ENCODE data around the gene GRK4.

GRK4 gene

GRCh38 chr4:3017504-3017903 lies 54.1 kb downstream of the GRK4 start:
- DNase-seq, result no peak

GRCh38 chr4:3019145-3019846 lies 55.9 kb downstream of the GRK4 start:
- no peak for DNase-seq

- no peak for DNase-seq
These were observed 57.8 kb downstream of the GRK4 start for GRCh38 chr4:3021127-3021526.

- no peak for DNase-seq
These were observed 58.3 kb downstream of the GRK4 start for GRCh38 chr4:3021627-3022026.

- no peak for DNase-seq
These were observed 58.7 kb downstream of the GRK4 start for GRCh38 chr4:3022112-3022511.

GRCh38 chr4:3022651-3023050 lies 59.3 kb downstream of the GRK4 start:
- no peak for DNase-seq

- DNase-seq, result no peak
These were observed 62.5 kb downstream of the GRK4 start for GRCh38 chr4:3025881-3026280.

- DNase-seq, result no peak
These were observed 63.2 kb downstream of the GRK4 start for GRCh38 chr4:3026540-3026939.

- DNase-seq, result no peak
These were observed 66.1 kb downstream of the GRK4 start for GRCh38 chr4:3029464-3029863.

- no peak for DNase-seq
These were observed 67.4 kb downstream of the GRK4 start for GRCh38 chr4:3030566-3031356.

GRCh38 chr4:3031357-3032082 lies 68.1 kb downstream of the GRK4 start:
- DNase-seq, result no peak

GRCh38 chr4:3034231-3034630 lies 70.9 kb downstream of the GRK4 start:
- no peak for DNase-seq

- no peak for DNase-seq
These were observed 71.9 kb downstream of the GRK4 start for GRCh38 chr4:3035249-3035648.

- no peak for DNase-seq
These were observed 72.3 kb downstream of the GRK4 start for GRCh38 chr4:3035674-3036073.

GRCh38 chr4:3036131-3036952 lies 73.0 kb downstream of the GRK4 start:
- DNase-seq, result no peak

GRCh38 chr4:3037957-3038461 lies 74.6 kb downstream of the GRK4 start:
- no peak for DNase-seq

GRCh38 chr4:3039706-3040366 lies 76.5 kb downstream of the GRK4 start:
- no peak for DNase-seq

- no peak for DNase-seq
These were observed 77.3 kb downstream of the GRK4 start for GRCh38 chr4:3040452-3041191.

GRCh38 chr4:3041192-3042142 lies 78.1 kb downstream of the GRK4 start:
- peak; percentile 25 for DNase-seq

GRCh38 chr4:3042226-3042625 lies 78.9 kb downstream of the GRK4 start:
- no peak for DNase-seq

Measured in activated effector memory CD4-positive, alpha-beta T cell treated with Interleukin-2 at 50 U/mL for 16 hours (primary cell).